Body of pancreas (tissue), 4 donors: Measurements from ENCODE around the gene MINDY3.

Experiments
- POLR2A ChIP-seq, 3 donors: fragments of 450-650 bp; IDR thresholded peaks; one replicate each; pipeline ENCODE4 v1.6.1; 2016; ENCODE audit warnings: antibody characterized with exemption in 3 of 3, mild to moderate bottlenecking in 2 of 3
- TF ChIP-seq, protein P1 (sequence below), 7 experiments: fragments of 450-650 bp in 4 of 7; fragments of 200-600 bp in 3 of 7; sonication (generic) in 3 of 7; IDR thresholded peaks; one replicate each; pipeline ENCODE4 v1.5.1; 2016 to 2019; ENCODE audit warnings: antibody characterized with exemption in 7 of 7

DNA sequence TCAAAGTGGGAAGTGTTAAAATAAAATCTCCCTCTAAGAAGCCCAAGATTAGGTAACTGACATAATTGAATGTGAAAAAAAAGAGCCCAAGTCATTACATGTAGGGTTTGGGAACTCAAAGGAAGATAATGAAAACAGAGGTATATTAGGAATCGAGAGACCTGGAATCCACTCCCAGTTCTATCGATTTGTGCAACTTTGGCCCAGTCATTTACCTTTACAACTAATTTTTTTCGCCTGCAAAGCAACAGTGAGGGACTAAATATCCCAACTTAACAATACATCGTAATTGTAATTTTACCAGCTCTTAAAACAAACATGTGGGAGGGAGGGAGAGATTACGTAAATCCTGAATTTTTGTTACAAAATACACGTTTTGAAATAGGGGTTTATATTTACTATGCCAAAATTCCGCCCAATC is 1.4 kb downstream of the MINDY3 start:
- TF ChIP-seq, protein P1, sequence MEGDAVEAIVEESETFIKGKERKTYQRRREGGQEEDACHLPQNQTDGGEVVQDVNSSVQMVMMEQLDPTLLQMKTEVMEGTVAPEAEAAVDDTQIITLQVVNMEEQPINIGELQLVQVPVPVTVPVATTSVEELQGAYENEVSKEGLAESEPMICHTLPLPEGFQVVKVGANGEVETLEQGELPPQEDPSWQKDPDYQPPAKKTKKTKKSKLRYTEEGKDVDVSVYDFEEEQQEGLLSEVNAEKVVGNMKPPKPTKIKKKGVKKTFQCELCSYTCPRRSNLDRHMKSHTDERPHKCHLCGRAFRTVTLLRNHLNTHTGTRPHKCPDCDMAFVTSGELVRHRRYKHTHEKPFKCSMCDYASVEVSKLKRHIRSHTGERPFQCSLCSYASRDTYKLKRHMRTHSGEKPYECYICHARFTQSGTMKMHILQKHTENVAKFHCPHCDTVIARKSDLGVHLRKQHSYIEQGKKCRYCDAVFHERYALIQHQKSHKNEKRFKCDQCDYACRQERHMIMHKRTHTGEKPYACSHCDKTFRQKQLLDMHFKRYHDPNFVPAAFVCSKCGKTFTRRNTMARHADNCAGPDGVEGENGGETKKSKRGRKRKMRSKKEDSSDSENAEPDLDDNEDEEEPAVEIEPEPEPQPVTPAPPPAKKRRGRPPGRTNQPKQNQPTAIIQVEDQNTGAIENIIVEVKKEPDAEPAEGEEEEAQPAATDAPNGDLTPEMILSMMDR (IDR thresholded peaks at IDR 0.05): no peak
- no peak for TF ChIP-seq POLR2A (IDR thresholded peaks at IDR 0.05)
